ENCODE measurements around the gene LKAAEAR1. TPM values are rescaled to one million over a fixed set of nuclear protein-coding genes. Genes with fewer than 3 reads are reported as not detected.
A peak's percentile ranks its signal among the peaks of the same experiment; 100 is the strongest.

Gene LKAAEAR1
- total and polyA plus RNA-seq, 2 of the 13 experiments (the other 11 are each of a cell fraction or from before 2014, with no cell fraction given) = not detected

GRCh38 chr20:64057628-64058498 lies 26.3 kb downstream of the LKAAEAR1 start (continued):
- TF ChIP-seq SMAD9 (CRISPR knock-in tag; IDR thresholded peaks at IDR 0.05) = 0 out of 2 replicates have a peak, but pooled peaks have one; percentile 21
- TF ChIP-seq ZNF687 (CRISPR knock-in tag; IDR thresholded peaks at IDR 0.05) = peak; percentile 42; the same call in 1 of the 2 replicates
- 0 out of 2 replicates have a peak, but pooled peaks have one; percentile 57 for TF ChIP-seq TP53 (CRISPR knock-in tag; conservative IDR thresholded peaks at IDR 0.05)
- TF ChIP-seq ETS1 (CRISPR knock-in tag; IDR thresholded peaks at IDR 0.05) = no peak; the same call in 1 of the 2 replicates
- TF ChIP-seq ZNF577 (CRISPR knock-in tag; IDR thresholded peaks at IDR 0.05; ENCODE audit: borderline replicate concordance, low read depth) = no peak
- TF ChIP-seq TRIM24 (CRISPR knock-in tag; IDR thresholded peaks at IDR 0.05) = no peak
- 0 out of 2 replicates have a peak, but pooled peaks have one; percentile 56 for TF ChIP-seq ZNF441 (CRISPR knock-in tag; IDR thresholded peaks at IDR 0.05; ENCODE audit: borderline replicate concordance)
- TF ChIP-seq ZNF580 (CRISPR knock-in tag; IDR thresholded peaks at IDR 0.05; ENCODE audit: borderline replicate concordance, low read depth) = peak; percentile 27; the same call in 1 of the 2 replicates
- TF ChIP-seq ZNF576 (CRISPR knock-in tag; IDR thresholded peaks at IDR 0.05) = 0 out of 2 replicates have a peak, but pooled peaks have one; percentile 1
- peak; percentile 93 to 94 for TF ChIP-seq HMGXB4 (CRISPR knock-in tag; IDR thresholded peaks at IDR 0.05; ENCODE audit: borderline replicate concordance in 1 of 2, low read depth in 1 of 2)
- TF ChIP-seq SPEN (CRISPR knock-in tag; IDR thresholded peaks at IDR 0.05; ENCODE audit: low read depth) = peak; percentile 79
- no peak for TF ChIP-seq ZNF569 (CRISPR knock-in tag; IDR thresholded peaks at IDR 0.05; ENCODE audit: borderline replicate concordance)
- TF ChIP-seq ZBTB21 (CRISPR knock-in tag; IDR thresholded peaks at IDR 0.05) = no peak
- TF ChIP-seq HOXD1 (CRISPR knock-in tag; IDR thresholded peaks at IDR 0.05) = peak; percentile 81; the same call in 1 of the 2 replicates
- TF ChIP-seq PRDM15 (CRISPR knock-in tag; IDR thresholded peaks at IDR 0.05) = peak; percentile 20; the same call in 1 of the 2 replicates

All from HepG2 (cell line).